Measurements from ENCODE around the gene TUBD1.
"Not testable (repeated sequence)": the region's sequence is repeated elsewhere in the genome, so short reads cannot be mapped to it uniquely, and the experiment has no call there.

Gene TUBD1

DNA sequence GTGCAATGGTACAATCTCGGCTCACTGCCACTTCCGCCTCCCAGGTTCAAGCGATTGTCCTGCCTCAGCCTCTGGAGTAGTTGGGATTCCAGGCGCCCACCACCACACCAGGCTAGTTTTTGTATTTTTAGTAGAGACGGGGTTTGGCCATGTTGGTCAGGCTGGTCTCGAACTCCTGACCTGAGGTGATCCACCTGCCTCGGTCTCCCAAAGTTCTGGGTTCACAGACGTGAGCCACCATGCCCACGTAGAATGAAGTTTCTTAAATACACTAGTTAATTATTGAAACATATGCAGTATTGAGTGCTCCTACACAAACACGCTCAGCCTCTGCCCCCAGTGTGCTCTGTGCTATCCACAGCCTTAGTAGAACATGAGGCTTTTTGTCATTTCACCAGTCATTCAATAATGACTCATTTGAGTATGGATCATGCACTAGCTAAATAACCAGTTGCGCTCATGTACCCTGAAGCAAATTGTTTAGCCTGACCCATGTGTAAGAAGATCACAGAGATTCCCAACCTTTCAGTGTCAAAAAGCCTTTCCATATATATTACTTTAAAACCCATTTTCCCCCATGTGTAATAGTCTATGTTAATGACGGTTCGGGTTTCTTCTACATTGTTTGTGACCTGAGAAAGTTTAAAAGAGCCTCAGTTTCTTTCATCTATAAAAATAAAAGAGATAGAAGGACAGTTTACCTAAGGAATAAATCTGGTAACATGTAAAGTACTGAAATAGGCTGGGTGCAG is 49.7 kb downstream of the TUBD1 start:
- peak in 1 of 2 experiments; percentile 23 for DNase-seq

- not testable (repeated sequence) for DNase-seq
These were observed 50.9 kb downstream of the TUBD1 start for GRCh38 chr17:59841882-59842263.

DNA sequence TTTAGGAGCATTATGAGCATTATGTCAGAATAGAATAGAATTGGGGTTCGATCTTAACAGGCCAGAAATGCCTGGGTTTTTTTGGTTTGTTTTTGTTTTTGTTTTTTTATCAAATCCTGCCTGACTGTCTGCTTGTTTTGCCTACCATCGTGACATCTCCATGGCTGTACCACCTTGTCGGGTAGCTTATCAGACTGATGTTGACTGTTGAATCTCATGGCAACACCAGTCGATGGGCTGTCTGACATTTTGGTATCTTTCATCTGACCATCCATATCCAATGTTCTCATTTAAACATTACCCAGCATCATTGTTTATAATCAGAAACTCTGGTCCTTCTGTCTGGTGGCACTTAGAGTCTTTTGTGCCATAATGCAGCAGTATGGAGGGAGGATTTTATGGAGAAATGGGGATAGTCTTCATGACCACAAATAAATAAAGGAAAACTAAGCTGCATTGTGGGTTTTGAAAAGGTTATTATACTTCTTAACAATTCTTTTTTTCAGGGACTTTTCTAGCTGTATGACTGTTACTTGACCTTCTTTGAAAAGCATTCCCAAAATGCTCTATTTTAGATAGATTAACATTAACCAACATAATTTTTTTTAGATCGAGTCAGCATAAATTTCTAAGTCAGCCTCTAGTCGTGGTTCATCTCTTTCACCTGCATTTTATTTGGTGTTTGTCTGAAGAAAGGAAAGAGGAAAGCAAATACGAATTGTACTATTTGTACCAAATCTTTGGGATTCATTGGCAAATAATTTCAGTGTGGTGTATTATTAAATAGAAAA is 51.5 kb downstream of the TUBD1 start:
- peak; percentile 35 to 37 for DNase-seq

- no peak for DNase-seq
These were observed 52.2 kb downstream of the TUBD1 start for GRCh38 chr17:59840329-59841090.

DNA sequence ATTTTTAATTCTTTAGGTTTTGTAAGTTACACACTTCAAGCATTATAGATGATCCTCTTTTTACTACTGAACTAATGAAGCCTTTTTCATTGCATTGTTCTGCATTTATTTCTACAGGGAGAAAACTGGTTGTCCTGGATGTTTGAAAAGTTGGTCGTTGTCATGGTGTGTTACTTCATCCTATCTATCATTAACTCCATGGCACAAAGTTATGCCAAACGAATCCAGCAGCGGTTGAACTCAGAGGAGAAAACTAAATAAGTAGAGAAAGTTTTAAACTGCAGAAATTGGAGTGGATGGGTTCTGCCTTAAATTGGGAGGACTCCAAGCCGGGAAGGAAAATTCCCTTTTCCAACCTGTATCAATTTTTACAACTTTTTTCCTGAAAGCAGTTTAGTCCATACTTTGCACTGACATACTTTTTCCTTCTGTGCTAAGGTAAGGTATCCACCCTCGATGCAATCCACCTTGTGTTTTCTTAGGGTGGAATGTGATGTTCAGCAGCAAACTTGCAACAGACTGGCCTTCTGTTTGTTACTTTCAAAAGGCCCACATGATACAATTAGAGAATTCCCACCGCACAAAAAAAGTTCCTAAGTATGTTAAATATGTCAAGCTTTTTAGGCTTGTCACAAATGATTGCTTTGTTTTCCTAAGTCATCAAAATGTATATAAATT is 53.0 kb downstream of the TUBD1 start:
- no peak for DNase-seq

DNA sequence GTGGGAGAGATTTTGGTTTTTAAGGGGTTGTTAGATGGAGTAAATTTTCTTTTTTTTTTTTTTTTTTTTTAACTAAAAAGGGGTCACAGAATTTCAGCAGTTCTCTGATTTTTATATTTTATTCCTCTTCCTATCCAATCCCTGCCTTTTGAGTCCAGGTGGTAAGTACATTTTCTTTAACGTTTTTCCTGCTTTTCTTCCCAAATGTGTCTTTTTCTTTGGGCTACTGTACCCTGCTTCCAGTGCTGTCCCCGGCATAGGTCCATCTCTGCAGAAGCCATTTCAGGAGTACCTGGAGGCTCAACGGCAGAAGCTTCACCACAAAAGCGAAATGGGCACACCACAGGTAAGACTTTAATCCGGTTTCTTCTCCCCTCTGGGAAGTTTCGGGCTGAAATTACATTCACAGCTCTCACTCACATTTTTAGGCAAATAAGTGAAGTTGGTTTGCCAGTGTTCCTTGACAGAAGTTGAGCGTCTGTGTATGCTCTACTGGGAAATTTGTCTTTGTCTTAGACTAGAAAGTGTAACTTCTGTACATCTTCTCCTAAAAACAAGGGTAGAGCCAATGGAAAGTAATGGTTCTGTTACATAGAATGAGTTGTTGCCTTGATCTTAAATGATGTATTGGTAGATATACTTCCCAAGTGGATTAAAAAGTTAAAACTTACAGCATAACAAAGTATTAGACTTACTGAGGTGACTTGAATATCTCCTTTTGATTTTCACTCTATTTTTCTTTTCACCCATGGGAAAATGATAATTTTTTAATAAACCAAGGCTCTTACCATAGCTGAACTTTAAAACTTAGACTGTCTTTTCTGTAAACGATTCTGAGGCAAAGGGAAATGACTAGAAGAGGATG is 54.5 kb downstream of the TUBD1 start:
- peak in 1 of 2 experiments; percentile 46 for DNase-seq

DNA sequence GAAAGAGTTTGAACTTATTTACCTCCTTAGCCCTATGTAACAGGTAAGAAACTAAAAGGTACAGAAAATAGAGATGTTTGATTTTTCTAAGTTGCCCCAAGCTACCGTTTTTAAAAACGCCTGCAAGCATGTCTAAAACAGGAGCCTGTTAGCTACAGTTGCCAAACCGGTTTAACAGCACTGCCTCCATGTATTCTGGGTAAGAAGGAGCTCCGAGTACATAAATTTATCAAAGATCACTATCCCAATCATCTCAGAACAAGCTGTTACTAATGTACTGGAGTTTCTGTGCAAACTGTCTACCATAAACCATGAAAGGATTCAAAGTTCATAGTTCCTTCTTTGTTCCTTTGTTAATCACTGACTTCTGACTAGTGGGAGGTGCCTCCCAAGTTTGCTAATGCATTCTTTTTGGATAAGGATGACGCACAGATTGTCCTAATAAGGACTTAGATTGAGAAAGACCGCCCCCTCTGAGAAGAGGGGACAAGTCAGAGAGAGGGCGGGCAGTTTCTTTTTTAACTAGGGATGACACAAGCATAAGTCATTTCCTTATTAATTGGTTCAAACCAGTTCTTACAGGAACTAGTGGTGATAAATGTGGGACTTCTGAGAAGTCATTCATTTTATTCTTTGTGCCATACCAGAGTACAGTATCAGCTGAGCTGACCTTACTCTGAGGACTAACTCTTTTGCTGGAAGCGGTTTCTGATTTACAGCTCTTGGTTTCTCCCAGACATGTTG is 55.3 kb downstream of the TUBD1 start:
- DNase-seq = peak; percentile 96 to 98

DNA sequence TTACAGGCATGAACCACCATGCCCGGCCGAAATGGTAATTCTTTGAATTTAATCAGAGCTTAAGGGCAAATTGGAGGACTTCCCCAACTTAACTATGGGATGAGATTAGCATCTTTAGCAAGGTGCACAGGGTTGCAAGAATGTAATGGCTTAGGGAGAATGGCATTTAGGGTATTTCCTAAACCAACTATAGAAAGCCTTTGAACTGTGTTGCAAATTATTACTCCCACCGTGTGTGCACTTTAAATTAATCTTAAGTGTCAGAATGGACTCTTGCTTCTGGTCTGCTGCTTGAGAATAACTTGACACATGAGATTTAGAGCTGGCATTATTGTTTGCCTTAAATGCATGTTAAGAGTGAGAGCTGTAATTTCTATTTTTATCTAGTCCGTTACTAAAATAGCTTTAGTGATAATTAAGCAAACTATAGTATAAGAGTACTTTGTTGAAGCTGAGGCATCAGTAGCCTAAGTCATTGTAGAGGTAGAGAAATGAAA is 59.8 kb downstream of the TUBD1 start:
- no peak for DNase-seq

DNA sequence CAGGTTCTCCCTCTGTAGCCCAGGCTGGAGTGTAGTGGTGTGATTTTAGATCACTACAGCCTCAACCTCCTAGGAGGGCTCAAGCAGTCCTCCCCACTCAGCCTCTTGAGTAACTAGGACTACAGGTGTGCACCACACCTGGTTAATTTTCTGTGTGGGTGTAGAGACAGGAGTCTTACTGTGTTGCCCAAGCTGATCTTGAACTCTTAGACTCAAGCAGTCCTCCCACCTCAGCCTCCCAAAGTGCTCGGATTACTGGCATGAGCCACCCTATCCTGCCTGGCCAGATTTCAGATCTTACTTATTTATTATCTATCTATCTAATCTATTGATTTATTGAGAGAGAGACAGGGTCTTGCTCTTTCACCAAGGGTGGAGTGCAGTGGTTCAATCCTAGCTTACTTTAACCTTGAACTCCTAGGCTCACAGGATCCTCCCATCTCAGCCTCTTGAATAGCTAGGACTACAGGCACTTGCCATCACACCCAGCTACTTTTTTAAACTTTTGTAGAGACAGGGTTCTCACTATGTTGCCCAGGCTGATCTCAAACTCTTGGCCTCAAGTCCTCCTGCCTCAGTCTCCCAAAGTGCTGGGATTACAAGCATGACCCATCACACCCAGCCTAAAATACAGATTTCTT is 61.8 kb downstream of the TUBD1 start:
- DNase-seq = no peak

- DNase-seq = peak in 1 of 2 experiments; percentile 46
These were observed 62.6 kb downstream of the TUBD1 start for GRCh38 chr17:59830007-59830630.

- DNase-seq = peak; percentile 94 to 97
These were observed 63.3 kb downstream of the TUBD1 start for GRCh38 chr17:59829217-59830006.

DNA sequence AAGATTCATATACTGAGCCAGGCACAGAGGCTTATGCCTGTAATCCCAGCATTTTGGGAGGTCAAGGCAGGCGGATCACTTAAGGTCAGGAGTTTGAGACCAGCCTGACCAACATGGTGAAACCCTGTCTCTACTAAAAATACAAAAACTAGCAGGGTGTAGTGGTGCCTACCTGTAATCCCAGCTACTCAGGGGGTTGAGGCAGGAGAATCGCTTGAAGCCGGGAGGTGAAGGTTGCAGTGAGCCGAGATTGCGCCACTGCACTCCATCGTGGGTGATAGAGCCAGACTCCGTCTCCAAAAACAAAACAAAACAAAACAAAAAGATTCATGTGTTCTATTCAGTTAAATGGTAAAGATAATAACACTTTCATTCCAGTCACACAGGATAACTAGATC is 63.9 kb downstream of the TUBD1 start:
- DNase-seq = not testable (repeated sequence)

DNA sequence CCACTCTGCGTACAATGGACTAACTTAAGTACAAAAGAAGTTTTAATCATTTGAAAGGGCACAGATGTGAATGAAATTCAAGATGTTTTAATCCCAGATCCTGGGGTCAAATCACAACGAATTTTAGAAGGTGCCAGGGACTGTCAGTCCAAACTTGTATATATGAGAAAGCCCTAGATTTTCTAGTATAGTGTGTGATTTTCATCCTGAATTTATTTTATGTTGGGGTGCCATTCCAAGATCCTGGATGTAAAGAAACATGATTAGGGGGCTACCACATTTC is 64.3 kb downstream of the TUBD1 start:
- no peak for DNase-seq

DNA sequence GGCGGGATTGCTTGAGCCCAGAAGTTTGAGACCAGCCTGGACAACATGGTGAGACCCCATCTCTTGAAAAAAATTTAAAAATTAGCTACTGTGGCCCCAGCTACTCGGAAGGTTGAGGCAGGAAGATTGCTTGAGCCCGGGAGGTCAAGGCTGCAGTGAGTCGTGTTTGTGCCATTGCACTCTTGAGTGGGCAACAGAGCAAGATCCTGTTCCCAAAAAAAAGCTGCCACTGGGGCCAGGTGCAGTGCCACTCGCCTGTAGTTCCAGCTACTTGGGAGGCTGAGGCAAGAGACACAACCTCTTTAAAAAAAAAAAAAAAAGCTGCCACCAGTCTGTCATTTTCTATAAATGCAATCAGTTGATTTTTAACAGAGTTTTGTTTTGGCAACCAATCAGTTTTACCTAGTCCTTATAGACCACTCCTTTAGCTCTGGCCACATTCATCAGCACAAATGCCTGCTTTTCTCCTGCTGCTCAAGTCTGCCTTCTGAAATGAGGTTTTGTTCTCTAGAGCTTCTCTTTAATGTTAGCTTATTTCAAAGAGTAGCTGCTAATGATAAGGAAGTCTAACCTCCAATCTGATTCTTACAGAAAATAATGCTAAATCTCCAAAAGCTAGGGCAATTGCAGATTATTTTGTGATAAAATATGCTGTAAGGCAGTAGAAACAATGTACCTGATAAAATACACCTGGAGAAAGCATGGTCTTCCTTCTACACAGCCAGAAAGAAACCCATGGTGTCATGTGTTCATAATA is 64.8 kb downstream of the TUBD1 start:
- no peak for DNase-seq

- DNase-seq = no peak
These were observed 65.9 kb downstream of the TUBD1 start for GRCh38 chr17:59826706-59827453.

- no peak for DNase-seq
These were observed 67.0 kb downstream of the TUBD1 start for GRCh38 chr17:59825533-59826322.

- DNase-seq = no peak
These were observed 76.8 kb downstream of the TUBD1 start for GRCh38 chr17:59815965-59816364.
